A673 (cell line): ENCODE data around the gene DIPK1B. TPM values are rescaled to one million over a fixed set of nuclear protein-coding genes. Genes with fewer than 3 reads are reported as not detected.

Source experiments
- BruUV-seq: library from RNA; stranded (reverse); fragments of 400-500 nt; replicated peaks from 2 replicates; lab custom pipeline; 2021; lab: Mats Ljungman, UMichigan
- CTCF ChIA-PET: fragments of 300-600 bp; sonication (Branson Sonifier 250); formaldehyde crosslinking; loops from one replicate; lab custom pipeline; 2022; ENCODE audit warnings: antibody characterized with exemption; lab: Charles Lee
- POLR2A ChIA-PET: fragments of 300-600 bp; sonication (Branson Sonifier 250); formaldehyde crosslinking; loops from one replicate; lab custom pipeline; 2022; ENCODE audit warnings: antibody characterized with exemption; ENCODE audit not compliant: low non-redundant PET; lab: Charles Lee
- DNase-seq: peaks from one replicate; pipeline ENCODE4 v3.0.0-alpha.2; 2015; ENCODE audit warnings: low spot score
- H3K27ac ChIP-seq: fragments of 200-600 bp; sonication (generic); 2 replicates; pipeline ENCODE4 v1.5.1; 2016; ENCODE audit warnings: mixed run types, low read depth, mild to moderate bottlenecking, mixed read lengths, antibody characterized with exemption, low read length; ENCODE audit not compliant: poor library complexity, severe bottlenecking
- H3K27me3 ChIP-seq: fragments of 200-600 bp; sonication (generic); replicated peaks from 2 replicates; pipeline ENCODE4 v1.6.1; 2017; ENCODE audit warnings: mixed run types, low read depth, mild to moderate bottlenecking, mixed read lengths, antibody characterized with exemption, low read length; ENCODE audit not compliant: insufficient read depth, poor library complexity
- H3K36me3 ChIP-seq: fragments of 200-600 bp; sonication (generic); 2 replicates; pipeline ENCODE4 v1.6.1; 2016; ENCODE audit warnings: mixed run types, mild to moderate bottlenecking, mixed read lengths, antibody characterized with exemption, low read length; ENCODE audit not compliant: insufficient read depth, poor library complexity, severe bottlenecking
- H3K4me1 ChIP-seq: fragments of 200-600 bp; sonication (generic); 2 replicates; pipeline ENCODE4 v1.6.1; 2017; ENCODE audit warnings: mixed run types, mild to moderate bottlenecking, mixed read lengths, antibody characterized with exemption, low read length; ENCODE audit not compliant: insufficient read depth, poor library complexity, severe bottlenecking
- H3K4me3 ChIP-seq: fragments of 200-600 bp; sonication (generic); 2 replicates; pipeline ENCODE4 v1.5.1; 2016; ENCODE audit warnings: low read depth, mixed run types, mild to moderate bottlenecking, mixed read lengths, low read length; ENCODE audit not compliant: poor library complexity, severe bottlenecking
- H3K9me3 ChIP-seq: fragments of 200-600 bp; sonication (generic); 2 replicates; pipeline ENCODE4 v1.6.1; 2016; ENCODE audit warnings: mixed run types, low read depth, mild to moderate bottlenecking, mixed read lengths, antibody characterized with exemption, low read length; ENCODE audit not compliant: poor library complexity, severe bottlenecking
- EZH2 ChIP-seq: fragments of 200-600 bp; sonication (generic); IDR thresholded peaks from 2 replicates; pipeline ENCODE4 v1.6.1; 2017; ENCODE audit warnings: borderline replicate concordance, low read depth, mild to moderate bottlenecking, mixed read lengths, antibody characterized with exemption, low read length; ENCODE audit not compliant: poor library complexity, severe bottlenecking
- intact Hi-C: fragments of 100-400 bp; cut with micrococcal nuclease; formaldehyde crosslinking; loops from one replicate; pipeline ENCODE4 v1.10.0; 2022; ENCODE audit not compliant: unreplicated experiment
- total RNA-seq: library from RNA; stranded (reverse); gene quantifications from 2 replicates; pipeline ENCODE4 v1.2.3, GENCODE V29; 2021
- TF ChIP-seq, protein P1 (sequence below): fragments of 300-800, 200-600 bp; sonication (generic); conservative IDR thresholded peaks from 2 replicates; pipeline ENCODE4 v1.5.1; 2017; ENCODE audit warnings: low read depth, mild to moderate bottlenecking, antibody characterized with exemption, low read length, moderate library complexity, mixed read lengths

DIPK1B gene
- total RNA-seq, 1 experiment from 2014 or later = 26.4 TPM

DNA sequence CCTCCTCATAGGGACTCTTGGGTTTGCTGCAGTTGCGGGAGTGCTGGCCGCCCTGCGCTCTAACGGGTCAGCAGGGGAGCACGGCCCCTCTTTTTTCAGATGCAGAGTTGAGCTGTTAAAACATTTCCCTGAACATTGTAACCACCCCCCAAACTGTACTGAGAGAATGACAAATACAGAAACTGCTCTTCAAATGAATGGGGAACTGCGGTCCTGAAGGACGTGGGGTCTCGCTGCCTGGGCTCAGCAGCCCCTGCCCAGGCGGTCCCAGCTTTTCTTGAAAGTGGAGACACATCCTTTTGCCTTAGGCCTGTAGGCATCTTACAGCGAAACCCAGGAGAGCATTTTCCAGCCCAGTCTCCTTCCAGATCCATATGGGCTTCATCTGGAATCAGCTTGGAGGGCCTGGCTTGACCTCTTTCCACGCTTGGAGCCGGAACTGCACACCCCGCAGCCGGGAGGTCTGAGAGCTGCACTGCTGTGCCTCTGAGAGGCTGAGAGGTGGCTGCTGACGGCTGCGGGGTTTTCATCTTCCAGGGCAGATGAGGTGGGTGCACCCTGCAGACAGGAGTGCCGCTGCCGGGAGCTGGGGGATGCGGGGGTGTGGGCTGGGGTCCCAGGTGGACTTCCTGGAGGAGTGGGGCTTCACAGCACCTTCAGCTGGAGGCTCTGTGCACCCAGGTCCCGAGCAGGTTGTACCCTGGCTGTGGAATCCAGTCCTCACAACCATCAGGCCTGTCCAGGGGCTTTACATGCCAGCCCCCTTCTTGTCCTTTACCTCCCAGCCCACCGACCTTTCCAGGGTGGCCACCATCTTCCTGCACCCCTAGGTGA is 23.9 kb upstream of the DIPK1B start:
- H3K9me3 ChIP-seq = no peaks in the 10 kb centered on the region
- DNase-seq = no peak
- H3K36me3 ChIP-seq = no peaks in the 10 kb centered on the region
- ChIA-PET POLR2A (no interaction called here), CTCF (no interaction called here)
- H3K4me1 ChIP-seq = peaks cover 6% of the 10 kb centered on the region
- no peak overlapping the region for H3K27ac ChIP-seq
- no TSS peak for BruUV-seq
- TF ChIP-seq, protein P1, sequence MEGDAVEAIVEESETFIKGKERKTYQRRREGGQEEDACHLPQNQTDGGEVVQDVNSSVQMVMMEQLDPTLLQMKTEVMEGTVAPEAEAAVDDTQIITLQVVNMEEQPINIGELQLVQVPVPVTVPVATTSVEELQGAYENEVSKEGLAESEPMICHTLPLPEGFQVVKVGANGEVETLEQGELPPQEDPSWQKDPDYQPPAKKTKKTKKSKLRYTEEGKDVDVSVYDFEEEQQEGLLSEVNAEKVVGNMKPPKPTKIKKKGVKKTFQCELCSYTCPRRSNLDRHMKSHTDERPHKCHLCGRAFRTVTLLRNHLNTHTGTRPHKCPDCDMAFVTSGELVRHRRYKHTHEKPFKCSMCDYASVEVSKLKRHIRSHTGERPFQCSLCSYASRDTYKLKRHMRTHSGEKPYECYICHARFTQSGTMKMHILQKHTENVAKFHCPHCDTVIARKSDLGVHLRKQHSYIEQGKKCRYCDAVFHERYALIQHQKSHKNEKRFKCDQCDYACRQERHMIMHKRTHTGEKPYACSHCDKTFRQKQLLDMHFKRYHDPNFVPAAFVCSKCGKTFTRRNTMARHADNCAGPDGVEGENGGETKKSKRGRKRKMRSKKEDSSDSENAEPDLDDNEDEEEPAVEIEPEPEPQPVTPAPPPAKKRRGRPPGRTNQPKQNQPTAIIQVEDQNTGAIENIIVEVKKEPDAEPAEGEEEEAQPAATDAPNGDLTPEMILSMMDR = no peak
- no peak for TF ChIP-seq EZH2
- no peaks in the 10 kb centered on the region for H3K27me3 ChIP-seq
- intact Hi-C loops = no loop called here
- H3K4me3 ChIP-seq = no peak overlapping the region

DNA sequence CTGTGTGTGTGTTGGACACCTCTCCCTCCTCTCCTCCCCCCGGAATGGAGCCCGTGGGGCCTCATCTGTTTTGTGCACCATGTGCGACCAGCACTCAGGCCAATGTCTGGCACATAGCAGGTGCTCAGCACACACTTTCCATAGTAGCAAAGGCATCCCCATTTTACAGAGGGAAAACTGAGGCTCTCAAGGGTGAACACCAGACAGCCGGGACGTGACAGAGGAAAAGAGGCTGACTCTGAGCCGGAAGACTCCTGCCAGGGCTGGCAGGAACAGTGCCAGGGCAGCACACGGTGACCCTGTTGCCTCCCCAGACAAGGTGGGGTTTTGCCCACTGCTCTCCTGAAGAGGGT is 23.3 kb upstream of the DIPK1B start:
- H3K4me3 ChIP-seq = no peak overlapping the region
- no peak overlapping the region for H3K27ac ChIP-seq
- CTCF ChIA-PET = no interaction called here
- intact Hi-C loops = no loop called here
- H3K27me3 ChIP-seq = no peaks in the 10 kb centered on the region
- BruUV-seq = no TSS peak
- no peaks in the 10 kb centered on the region for H3K9me3 ChIP-seq
- POLR2A ChIA-PET = no interaction called here
- peaks cover 6% of the 10 kb centered on the region for H3K4me1 ChIP-seq
- TF ChIP-seq, protein P1 = no peak
- TF ChIP-seq EZH2 = no peak
- H3K36me3 ChIP-seq = no peaks in the 10 kb centered on the region
- no peak for DNase-seq

DNA sequence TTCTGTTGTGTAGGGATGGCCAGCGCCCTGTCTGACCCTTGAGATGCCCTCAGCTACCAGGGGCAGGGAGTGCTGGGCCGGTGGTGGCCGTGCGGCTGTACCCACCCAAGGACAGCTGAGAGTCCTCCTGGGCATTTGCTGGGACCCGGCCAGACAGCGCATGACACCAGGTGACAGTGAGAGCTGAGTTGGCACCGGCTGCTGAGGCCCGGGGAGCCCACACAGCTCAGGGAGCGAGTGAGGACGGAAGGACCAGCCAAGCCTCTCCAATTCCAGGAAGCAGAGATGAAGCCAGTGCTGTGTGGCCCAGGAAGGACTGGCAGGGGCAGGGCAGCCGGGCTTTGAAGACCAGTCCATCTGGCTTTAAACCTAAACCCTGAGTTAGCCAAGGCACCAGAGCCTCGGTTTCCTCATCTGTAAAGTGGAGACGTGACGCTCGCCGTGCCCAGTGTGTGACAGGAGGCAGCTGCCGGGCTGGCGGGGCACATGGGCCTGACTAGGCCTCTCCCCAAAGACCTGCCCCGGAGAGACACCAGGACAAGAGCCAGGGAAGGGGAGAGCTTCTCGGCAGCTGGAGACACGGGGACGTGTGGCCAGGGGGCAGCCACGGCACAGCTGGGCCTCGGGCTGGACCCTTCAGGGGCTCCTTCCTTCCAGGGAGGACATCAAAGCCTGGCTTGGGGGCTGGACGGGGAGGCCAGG is 22.1 kb upstream of the DIPK1B start:
- intact Hi-C loops = no loop called here
- Histone ChIP-seq H3K4me3 (no peak overlapping the region), H3K4me1 (peaks cover 6% of the 10 kb centered on the region), H3K9me3 (no peaks in the 10 kb centered on the region), H3K36me3 (no peaks in the 10 kb centered on the region), H3K27me3 (no peaks in the 10 kb centered on the region), H3K27ac (no peak overlapping the region)
- ChIA-PET CTCF (no interaction called here), POLR2A (no interaction called here)
- DNase-seq = no peak
- BruUV-seq = no TSS peak
- TF ChIP-seq, protein P1 = no peak
- no peak for TF ChIP-seq EZH2
